ENCODE results near the gene LGALS7.

DNA sequence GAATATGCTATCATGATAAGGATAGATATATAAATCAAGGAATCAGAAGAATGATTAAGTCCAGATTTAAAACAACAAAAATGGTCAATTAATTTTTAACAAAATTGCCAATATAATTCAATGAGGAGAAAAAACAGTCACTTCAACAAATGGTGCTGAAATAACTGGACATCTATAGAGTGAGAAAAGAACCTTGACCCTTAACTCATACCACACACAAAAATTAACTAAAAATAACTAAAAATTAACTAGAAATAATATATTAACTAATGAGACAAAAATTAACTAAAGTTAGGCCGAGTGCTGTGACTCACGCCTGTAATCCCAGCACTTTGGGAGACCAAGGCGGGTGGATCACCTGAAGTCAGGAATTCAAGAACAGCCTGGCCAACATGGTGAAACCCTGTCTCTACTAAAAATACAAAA, 9.5 kb downstream of the LGALS7 start:
- TF ChIP-seq CTCF (IDR thresholded peaks at IDR 0.05) (no peak), POLR2A (IDR thresholded peaks at IDR 0.05) (no peak), EP300 (IDR thresholded peaks at IDR 0.05) (no peak)

All from tibial nerve (tissue), 4 donors.